ENCODE measurements around the gene KIAA1671.

The KIAA1671 gene

DNA sequence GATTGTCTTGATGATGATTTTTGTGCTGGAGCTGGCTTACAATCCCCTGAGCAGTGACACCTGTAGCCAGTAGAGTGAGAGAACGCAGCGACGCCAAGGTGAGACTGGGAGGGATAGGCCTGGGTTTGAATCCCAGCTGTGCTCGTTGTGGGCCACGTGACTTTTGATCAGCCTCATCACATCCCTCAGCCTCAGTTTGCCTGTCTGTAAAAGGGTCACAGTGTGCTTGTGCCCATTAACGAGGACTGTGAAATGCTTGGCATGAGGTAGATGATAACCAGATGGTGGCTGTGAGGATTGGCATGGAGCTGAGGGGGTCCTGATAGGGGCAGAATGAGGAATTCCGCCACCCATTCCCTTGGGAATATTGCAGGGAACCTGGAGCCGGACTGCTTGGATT, 9.6 kb downstream of the KIAA1671 start:
- TF ChIP-seq, protein P1, sequence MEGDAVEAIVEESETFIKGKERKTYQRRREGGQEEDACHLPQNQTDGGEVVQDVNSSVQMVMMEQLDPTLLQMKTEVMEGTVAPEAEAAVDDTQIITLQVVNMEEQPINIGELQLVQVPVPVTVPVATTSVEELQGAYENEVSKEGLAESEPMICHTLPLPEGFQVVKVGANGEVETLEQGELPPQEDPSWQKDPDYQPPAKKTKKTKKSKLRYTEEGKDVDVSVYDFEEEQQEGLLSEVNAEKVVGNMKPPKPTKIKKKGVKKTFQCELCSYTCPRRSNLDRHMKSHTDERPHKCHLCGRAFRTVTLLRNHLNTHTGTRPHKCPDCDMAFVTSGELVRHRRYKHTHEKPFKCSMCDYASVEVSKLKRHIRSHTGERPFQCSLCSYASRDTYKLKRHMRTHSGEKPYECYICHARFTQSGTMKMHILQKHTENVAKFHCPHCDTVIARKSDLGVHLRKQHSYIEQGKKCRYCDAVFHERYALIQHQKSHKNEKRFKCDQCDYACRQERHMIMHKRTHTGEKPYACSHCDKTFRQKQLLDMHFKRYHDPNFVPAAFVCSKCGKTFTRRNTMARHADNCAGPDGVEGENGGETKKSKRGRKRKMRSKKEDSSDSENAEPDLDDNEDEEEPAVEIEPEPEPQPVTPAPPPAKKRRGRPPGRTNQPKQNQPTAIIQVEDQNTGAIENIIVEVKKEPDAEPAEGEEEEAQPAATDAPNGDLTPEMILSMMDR (IDR thresholded peaks at IDR 0.05; ENCODE audit: low read length, missing control alignments) = no peak
- H3K4me3 ChIP-seq (replicated peaks; ENCODE audit: low read depth, low read length) = no peak overlapping the region
- DNase-seq (ENCODE audit: low read depth) = no peak

DNA sequence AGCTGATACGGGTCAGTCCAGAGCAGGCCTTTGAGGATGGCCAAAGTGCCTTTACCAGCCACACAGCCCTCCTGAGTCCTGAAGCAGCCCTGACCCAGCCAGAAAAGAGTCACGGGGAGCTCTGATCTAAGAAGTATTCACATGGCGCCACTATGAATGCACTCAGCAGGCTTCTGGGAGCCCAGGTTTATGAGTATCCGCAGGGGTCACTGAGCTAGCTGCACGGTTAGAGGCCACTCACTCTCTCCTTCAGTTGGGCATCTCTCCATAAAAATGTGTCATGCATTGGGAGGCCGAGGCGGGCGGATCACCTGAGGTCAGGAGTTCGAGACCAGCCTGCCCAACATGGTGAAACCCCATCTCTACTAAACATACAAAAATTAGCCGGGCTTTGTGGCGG, 10.3 kb downstream of the KIAA1671 start:
- no peak for DNase-seq (ENCODE audit: low read depth)
- no peak overlapping the region for H3K4me3 ChIP-seq (replicated peaks; ENCODE audit: low read depth, low read length)
- TF ChIP-seq, protein P1 (IDR thresholded peaks at IDR 0.05; ENCODE audit: low read length, missing control alignments) = no peak

DNA sequence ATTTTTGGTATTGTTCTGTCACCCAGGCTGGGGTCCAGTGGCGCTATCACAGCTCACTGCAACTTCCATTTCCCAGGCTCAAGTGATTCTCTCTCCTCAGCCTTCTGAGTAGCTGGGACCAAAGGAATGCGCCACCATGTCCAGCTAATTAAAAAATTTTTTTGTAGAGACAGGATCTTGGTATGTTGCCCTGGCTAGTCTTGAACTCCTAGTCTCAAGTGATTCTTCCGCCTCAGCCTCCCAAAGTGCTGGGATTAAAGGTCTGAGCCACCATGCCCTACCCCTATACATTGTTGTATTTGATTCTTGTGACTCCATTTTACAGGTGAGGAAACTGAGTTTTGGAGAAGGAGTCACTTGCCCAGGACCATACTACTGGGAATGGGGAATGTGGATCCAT, 11.9 kb downstream of the KIAA1671 start:
- DNase-seq (ENCODE audit: low read depth) = no peak
- TF ChIP-seq, protein P1 (IDR thresholded peaks at IDR 0.05; ENCODE audit: low read length, missing control alignments) = no peak
- no peak overlapping the region for H3K4me3 ChIP-seq (replicated peaks; ENCODE audit: low read depth, low read length)

DNA sequence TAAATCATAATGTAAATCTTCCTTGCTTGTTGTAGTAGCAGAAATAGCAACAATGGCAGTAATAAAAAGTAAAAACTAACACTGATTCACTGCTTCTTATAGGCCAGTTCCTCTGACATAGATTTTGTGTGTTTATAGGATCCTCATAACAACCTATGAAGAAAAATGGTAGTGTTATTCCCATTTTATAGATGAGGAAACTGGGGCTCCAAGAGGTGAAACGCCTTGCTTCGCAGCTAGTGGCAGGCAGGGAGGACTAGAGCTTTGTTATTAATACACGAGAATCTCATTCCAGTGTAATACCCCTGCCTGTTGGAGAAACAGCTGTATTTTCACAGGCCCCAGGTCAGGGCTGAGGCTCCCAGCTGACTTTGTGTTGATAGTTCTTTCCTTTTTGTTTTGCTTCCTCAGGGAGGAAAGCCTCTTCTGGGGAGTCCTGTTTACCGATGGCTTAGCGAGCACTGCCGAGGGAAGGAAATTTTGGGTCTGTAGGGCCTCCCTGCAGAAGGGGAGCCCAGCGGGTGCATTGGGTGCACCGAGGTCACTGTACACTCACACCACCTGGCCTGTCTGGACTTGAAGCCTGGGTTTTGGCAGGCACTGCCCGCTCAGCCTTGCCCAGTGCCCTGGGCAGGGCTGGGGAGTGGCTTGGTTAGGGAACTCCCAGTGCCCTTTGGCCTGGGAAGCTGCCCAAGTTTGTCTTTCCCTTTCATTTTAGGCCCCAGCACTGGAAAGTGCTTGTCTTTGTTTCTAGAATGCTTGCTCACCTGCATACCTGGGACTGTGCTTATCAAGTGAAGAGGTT, 13.5 kb downstream of the KIAA1671 start:
- no peak for DNase-seq (ENCODE audit: low read depth)
- no peak overlapping the region for H3K4me3 ChIP-seq (replicated peaks; ENCODE audit: low read depth, low read length)

DNA sequence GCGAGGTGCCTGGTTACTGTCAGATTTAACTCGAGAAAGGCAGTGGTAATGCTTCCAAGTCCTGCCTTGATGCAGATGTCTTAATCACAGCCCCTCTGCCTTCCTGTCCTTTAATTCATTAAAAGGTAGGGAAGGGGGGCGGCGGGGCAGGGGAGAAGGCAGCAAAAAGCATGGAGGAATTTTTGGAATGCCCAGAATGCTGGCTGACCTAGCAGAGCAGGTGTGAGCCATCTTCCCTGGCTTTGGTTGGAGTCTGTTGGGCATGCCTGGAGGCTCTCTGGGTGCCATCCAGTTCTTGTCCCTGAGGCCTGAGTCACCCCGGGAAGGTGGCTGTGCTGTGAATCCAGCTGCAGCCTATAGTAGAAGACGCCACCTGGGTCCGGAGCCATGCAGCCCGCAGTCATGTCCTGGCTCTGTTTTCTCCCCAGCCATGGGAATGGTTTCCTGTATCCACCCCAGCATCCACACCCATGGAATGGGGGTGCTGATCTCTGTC, 15.6 kb downstream of the KIAA1671 start:
- no peak for DNase-seq (ENCODE audit: low read depth)
- TF ChIP-seq, protein P1 (IDR thresholded peaks at IDR 0.05; ENCODE audit: low read length, missing control alignments) = no peak
- no peak overlapping the region for H3K4me3 ChIP-seq (replicated peaks; ENCODE audit: low read depth, low read length)

More for the DNA sequence above, 13.5 kb downstream of the KIAA1671 start:
- TF ChIP-seq, protein P1 (IDR thresholded peaks at IDR 0.05; ENCODE audit: low read length, missing control alignments) = no peak

DNA sequence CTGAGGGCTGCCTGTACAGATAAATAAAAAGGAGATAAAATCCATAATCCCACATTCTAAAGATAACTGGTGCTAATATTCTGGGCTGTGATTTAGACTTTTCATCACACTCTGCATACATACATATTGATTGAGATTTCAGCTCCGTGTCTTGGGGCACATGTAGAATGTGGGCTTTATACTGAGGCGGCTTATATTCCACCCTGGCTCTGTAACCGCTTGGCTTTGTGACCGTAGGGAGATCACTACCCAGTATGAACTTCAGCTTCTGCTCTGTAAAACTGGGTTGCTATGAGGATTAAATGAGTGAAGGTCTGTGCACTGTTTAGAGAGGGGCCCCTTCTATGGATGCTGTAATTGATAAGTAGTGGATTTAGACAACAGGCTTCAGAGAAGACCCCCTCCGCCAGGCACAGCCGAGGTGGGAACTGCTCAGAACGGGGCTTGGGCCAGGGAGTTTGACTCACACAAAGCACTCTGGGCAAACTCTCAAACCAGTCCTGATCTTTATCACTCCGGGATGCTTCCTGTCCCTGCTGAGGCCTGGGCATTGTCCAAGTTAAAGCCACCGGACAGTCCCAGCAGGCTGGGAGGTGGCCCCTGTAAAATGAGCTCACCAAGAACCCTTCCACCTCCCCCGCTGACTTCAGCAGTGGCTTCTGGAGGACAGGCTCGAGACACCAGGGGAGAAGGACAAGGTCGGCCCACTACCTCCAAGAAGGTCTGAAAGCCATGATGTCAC, 17.2 kb downstream of the KIAA1671 start:
- peak; percentile 41 for DNase-seq (ENCODE audit: low read depth)
- H3K4me3 ChIP-seq (replicated peaks; ENCODE audit: low read depth, low read length) = no peak overlapping the region
- TF ChIP-seq, protein P1 (IDR thresholded peaks at IDR 0.05; ENCODE audit: low read length, missing control alignments) = no peak
